LNCaP clone FGC (cell line): Measurements from ENCODE around the gene CALY.

Experiments
- DNase-seq: peaks from one replicate; pipeline ENCODE4 v3.0.0-alpha.2; 2011; ENCODE audit warnings: low read depth
- H3K4me3 ChIP-seq: 2 replicates; pipeline ENCODE4 v1.5.1; 2011; ENCODE audit warnings: mild to moderate bottlenecking, low read depth, low read length, control low read depth
- CTCF ChIP-seq: IDR thresholded peaks from 2 replicates; pipeline ENCODE4 v1.5.1; 2012; ENCODE audit warnings: mild to moderate bottlenecking; ENCODE audit not compliant: control insufficient read depth, insufficient read depth; ENCODE audit errors: extremely low read depth

Gene CALY

GRCh38 chr10:133277993-133278576 lies 58.6 kb downstream of the CALY start:
- no peak for DNase-seq
- TF ChIP-seq CTCF, result no peak
- no peak overlapping the region for H3K4me3 ChIP-seq

- no peak overlapping the region for H3K4me3 ChIP-seq
- no peak for DNase-seq
- TF ChIP-seq CTCF, result no peak
Measured at GRCh38 chr10:133277277-133277992, 59.3 kb downstream of the CALY start.

- TF ChIP-seq CTCF, result no peak
- DNase-seq, result no peak
- no peak within 1 kb of the TSS for H3K4me3 ChIP-seq
Measured at GRCh38 chr10:133276435-133277201, 60.1 kb downstream of the CALY start, which contains the start of gene ADAM8. Gene ADAM8 (minus strand): TSS chr10:133276868. CDS start chr10:133276817, 51 bp downstream.

GRCh38 chr10:133276100-133276434 lies 60.6 kb downstream of the CALY start:
- TF ChIP-seq CTCF, result no peak
- H3K4me3 ChIP-seq, result no peak overlapping the region
- DNase-seq, result no peak

GRCh38 chr10:133275684-133276092 lies 61.0 kb downstream of the CALY start:
- no peak overlapping the region for H3K4me3 ChIP-seq
- TF ChIP-seq CTCF, result no peak
- DNase-seq, result no peak

GRCh38 chr10:133274751-133275683 lies 61.7 kb downstream of the CALY start:
- DNase-seq, result no peak
- no peak for TF ChIP-seq CTCF
- no peak overlapping the region for H3K4me3 ChIP-seq
